IPS-NIHi11 (cell line): ENCODE measurements around the gene ITCH.

Experiments used
- DNase-seq: peaks from one replicate; pipeline ENCODE4 v3.0.0; 2012; ENCODE audit warnings: mixed read lengths, low spot score

Gene ITCH

DNA sequence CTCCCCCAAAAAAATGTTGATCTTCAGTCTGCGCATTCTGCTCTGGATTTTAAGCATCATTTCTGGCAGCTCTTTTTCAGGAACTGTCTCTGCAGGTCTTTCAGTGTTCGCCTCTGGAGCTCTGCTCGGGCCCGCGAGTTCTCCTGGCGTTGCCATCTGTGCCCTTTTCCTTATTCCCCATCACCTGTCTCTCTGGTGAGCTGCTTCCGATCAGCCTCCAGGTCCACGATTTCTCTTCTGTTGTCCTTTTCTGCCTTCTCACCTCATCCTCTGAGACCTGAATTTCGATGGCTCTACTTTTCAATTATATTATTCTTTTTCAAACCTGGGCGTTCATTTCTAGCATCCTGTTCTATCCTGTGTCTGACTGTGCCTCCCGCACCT is 194.9 kb downstream of the ITCH start:
- DNase-seq = no peak

DNA sequence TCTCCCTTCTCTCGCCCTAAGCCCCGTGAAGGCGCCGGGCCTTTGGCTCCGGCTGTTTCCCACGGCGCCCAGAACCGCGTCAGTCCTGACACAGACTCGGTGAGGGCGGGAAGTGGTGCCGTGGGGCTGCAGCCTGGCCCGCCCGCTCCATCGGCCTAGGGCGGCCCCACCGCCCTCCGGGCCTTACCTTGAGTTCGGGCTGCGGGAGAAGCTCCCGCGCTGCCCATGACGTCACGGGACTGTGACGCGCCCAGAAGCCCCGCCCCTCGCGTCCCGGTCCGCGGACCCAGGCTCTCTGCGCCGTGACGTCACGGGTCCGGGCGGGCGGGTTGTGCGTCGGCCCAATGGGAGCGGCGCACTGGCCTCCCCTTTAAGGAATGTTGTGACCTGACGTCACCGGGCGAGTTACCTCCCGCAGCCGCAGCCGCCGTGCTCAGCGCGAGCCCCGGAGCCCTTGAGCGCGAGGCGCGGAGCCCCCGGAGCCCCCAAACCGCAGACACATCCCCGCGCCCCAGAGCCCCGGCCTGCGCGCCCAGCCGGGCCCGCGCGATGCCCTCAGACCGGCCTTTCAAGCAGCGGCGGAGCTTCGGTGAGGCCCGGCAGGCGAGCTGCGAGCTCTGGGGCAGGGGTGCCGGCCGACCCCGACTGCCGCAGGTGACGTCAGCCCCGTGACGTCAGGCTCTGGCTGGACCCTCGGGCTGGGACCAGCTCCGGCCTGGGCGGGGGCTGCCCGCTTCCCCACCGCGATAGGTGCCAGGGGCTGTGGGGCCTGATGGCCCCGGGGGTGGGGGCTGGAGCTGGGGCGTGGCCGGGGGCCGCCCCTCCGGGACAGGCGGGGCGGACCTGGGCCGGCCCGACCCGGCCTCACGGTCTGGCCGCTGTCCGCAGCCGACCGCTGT is 195.5 kb downstream of the ITCH start, which contains the start of gene MAP1LC3A:
MAP1LC3A (plus strand) TSS at position 399 of the 899 bp plus-strand sequence; CDS start at position 550, 151 bp downstream.
- peak; percentile 97 for DNase-seq

DNA sequence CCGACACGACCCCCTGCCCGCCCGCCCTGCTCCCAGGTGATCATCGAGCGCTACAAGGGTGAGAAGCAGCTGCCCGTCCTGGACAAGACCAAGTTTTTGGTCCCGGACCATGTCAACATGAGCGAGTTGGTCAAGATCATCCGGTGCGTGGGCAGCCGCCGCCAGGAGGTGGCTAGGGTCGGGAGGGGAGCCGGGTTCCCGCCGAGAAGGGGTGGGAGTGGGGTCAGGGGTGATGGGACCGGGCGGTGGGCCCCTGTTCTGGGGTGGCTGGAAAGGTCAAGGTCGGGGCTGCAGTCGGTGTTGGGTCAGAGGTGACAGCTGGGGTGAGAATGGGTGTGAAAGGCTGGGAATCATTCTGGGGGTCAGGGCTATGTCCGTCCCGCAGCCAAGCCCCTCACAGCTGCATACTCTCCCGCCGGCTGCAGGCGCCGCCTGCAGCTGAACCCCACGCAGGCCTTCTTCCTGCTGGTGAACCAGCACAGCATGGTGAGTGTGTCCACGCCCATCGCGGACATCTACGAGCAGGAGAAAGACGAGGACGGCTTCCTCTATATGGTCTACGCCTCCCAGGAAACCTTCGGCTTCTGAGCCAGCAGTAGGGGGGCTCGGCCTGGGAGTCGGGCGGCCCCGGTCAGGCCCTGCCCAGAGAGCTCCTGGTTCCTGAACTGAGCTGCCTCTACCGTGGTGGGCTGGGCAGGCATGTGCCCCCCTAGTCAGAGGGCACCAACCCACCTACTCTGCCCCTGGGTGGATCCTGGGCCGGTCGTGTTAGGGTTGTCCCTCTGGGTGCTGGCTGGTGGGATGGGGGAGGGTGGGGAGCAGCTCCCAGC is 196.5 kb downstream of the ITCH start:
- peak; percentile 36 for DNase-seq

GRCh38 chr20:34560141-34560523 is 197.1 kb downstream of the ITCH start:
- DNase-seq = no peak

GRCh38 chr20:34560614-34561013 is 197.5 kb downstream of the ITCH start:
- no peak for DNase-seq
